Kidney epithelial cell (primary cell): ENCODE measurements around the gene SVOP. TPM values are rescaled to one million over a fixed set of nuclear protein-coding genes. Genes with fewer than 3 reads are reported as not detected.

Experiments used
- DNase-seq: peaks from one replicate; pipeline ENCODE4 v3.0.0-alpha.2; 2010; ENCODE audit warnings: low read depth
- H3K27me3 ChIP-seq: 2 replicates; pipeline ENCODE4 v1.6.0; 2011; ENCODE audit warnings: low read length; ENCODE audit not compliant: control insufficient read depth, insufficient read depth
- H3K36me3 ChIP-seq: 2 replicates; pipeline ENCODE4 v1.5.1; 2011; ENCODE audit warnings: low read length; ENCODE audit not compliant: control insufficient read depth, insufficient read depth
- H3K4me3 ChIP-seq: 2 replicates; pipeline ENCODE4 v1.5.1; 2011; ENCODE audit warnings: low read depth, mild to moderate bottlenecking, control low read depth, low read length
- total RNA-seq: library from RNA; depleted of rRNA; stranded (reverse); fragments of >200 nt; gene quantifications from 2 replicates; pipeline ENCODE4 v1.2.3, GENCODE V29; 2015
- TF ChIP-seq, protein P1 (sequence below): IDR thresholded peaks from 2 replicates; pipeline ENCODE4 v1.5.1; 2011; ENCODE audit warnings: mild to moderate bottlenecking, moderate library complexity, low read length, control low read depth, inconsistent platforms; ENCODE audit not compliant: insufficient read depth, poor library complexity, severe bottlenecking

SVOP gene
- total RNA-seq, 1 donor from 2014 or later = not detected

DNA sequence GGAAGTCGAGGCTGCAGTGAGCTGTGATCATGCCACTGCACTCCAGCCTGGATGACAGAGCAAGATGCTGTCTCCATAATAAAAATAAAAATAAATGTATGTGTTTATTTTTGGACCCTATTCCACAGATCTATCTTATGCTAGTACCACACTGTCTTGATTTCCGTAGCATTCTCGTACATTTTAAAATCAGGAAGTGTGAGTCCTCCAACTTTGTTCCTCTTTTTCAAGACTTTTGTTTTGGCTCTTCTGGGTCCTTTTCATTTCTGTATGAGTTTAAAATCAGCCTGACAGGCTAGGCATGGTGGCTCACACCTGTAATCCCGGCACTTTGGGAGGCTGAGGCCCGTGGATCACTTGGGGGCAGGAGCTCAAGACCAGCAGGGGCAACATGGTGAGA, 115.1 kb downstream of the SVOP start:
- Histone ChIP-seq H3K36me3 (no peaks in the 10 kb centered on the region), H3K4me3 (no peak overlapping the region), H3K27me3 (no peaks in the 10 kb centered on the region)
- TF ChIP-seq, protein P1, sequence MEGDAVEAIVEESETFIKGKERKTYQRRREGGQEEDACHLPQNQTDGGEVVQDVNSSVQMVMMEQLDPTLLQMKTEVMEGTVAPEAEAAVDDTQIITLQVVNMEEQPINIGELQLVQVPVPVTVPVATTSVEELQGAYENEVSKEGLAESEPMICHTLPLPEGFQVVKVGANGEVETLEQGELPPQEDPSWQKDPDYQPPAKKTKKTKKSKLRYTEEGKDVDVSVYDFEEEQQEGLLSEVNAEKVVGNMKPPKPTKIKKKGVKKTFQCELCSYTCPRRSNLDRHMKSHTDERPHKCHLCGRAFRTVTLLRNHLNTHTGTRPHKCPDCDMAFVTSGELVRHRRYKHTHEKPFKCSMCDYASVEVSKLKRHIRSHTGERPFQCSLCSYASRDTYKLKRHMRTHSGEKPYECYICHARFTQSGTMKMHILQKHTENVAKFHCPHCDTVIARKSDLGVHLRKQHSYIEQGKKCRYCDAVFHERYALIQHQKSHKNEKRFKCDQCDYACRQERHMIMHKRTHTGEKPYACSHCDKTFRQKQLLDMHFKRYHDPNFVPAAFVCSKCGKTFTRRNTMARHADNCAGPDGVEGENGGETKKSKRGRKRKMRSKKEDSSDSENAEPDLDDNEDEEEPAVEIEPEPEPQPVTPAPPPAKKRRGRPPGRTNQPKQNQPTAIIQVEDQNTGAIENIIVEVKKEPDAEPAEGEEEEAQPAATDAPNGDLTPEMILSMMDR = no peak
- no peak for DNase-seq

DNA sequence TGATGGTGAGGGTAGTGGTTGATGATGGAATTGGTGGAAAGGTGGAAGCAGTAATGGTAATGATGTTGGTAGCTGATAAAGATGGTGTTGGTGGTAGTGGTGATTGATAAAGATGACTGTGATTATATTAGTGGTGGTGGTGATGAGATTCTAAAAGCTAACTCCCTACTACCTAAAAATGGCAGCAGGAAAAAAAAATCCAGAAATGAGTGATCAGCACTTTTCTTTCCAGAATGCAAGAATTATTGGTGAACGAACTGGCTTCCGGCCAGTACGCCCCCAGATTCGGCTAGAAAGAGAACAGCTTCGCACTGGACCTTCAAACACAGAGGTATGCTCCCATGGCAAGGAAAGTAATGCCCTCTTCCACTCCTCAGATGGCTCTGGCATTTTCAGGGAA, 121.7 kb downstream of the SVOP start:
- Histone ChIP-seq H3K27me3 (peaks cover 5% of the 10 kb centered on the region), H3K36me3 (no peaks in the 10 kb centered on the region), H3K4me3 (no peak overlapping the region)
- TF ChIP-seq, protein P1 = no peak
- DNase-seq = no peak

DNA sequence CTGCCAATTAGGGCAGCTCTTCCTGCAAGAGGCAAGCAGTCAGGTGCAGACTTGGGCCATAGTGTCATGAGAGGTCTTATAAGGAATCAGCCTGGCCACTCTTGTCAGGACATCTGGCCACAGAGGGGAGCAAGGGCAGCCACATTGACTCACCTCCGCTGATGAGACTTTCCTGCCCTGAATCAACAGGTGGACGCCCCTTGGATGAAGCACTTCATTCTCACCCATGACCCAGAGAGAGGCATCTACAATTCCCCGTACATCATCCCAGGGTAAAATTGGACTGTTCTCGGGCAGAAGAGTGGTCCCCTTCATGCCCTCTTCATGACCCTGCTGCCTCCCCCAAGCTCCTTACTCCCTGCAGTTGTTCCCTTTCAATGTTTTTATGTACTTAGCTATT, 124.1 kb downstream of the SVOP start:
- peaks cover 5% of the 10 kb centered on the region for H3K27me3 ChIP-seq
- no peaks in the 10 kb centered on the region for H3K36me3 ChIP-seq
- TF ChIP-seq, protein P1 = no peak
- H3K4me3 ChIP-seq = no peak overlapping the region
- DNase-seq = no peak

DNA sequence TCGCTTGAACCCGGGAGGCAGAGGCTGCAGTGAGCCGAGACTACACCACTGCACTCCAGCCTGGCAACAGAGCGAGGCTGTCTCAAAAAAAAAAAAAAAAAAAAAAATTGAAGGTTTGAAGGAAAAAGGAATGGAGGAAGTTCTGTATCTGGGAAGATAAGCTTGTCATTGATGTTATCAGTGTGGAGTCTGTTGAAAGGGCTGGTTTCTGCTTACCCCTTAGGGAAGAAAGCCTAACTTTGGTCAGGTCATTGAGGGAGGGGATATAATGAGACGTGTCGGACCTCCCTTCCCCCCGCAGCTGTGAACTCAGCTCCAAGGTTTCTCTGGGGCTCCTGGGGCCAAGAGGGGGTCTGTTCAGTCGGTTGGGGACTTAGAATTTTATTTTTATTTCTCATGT, 124.5 kb downstream of the SVOP start:
- Histone ChIP-seq H3K27me3 (peaks cover 5% of the 10 kb centered on the region), H3K4me3 (no peak overlapping the region), H3K36me3 (no peaks in the 10 kb centered on the region)
- no peak for DNase-seq
- TF ChIP-seq, protein P1 = no peak

DNA sequence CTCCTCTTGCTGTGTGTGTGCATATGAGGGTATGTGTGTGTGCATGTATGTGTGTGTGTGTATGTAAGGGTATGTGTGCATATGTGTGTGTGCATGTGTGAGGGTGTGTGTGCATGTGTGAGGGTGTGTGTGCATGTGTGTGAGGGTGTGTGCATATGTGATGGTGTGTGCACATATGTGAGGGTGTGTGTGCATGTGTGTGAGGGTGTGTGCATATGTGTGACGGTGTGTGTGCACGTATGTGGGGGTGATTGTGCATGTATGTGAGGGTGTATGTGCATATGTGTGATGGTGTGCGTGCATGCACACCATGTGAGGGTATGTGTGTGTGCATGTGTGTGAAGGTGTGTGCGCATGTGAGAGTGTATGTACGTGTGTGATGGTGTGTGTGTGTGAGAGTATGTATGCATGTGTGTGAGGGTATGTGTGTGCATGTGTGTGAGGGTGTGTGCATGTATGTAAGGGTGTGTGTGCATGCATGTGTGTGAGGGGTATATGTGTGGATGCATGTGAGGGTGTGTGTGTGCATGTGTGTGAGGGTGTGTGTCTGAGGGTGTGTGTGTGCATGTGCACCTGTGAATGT, 125.6 kb downstream of the SVOP start:
- H3K36me3 ChIP-seq = no peaks in the 10 kb centered on the region
- TF ChIP-seq, protein P1 = no peak
- no peak overlapping the region for H3K4me3 ChIP-seq
- peaks cover 4% of the 10 kb centered on the region for H3K27me3 ChIP-seq
- no peak for DNase-seq

DNA sequence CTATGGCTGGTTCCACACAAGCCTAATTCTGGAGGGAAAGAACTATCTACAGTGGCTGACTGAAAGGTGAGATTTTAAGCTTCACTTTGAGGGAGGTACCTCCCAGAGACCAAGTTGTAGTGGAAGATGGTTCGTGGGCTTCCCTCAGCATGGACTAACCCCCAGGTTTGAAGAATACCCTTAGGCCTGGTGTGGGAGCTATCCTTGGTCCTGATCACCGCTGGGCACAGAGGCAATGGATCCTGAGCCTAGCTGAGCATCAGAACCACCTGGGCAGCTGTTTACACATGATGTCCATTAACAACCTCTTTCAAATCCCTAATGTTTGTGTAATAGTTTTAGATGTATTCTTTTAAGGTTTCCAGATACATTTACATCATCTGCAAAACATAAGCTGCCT, 130.7 kb downstream of the SVOP start:
- no peak overlapping the region for H3K4me3 ChIP-seq
- TF ChIP-seq, protein P1 = no peak
- H3K36me3 ChIP-seq = no peaks in the 10 kb centered on the region
- no peak for DNase-seq
- no peaks in the 10 kb centered on the region for H3K27me3 ChIP-seq
